T47D (cell line): ENCODE results near the gene EDN2.

Experiments used
- DNase-seq, 2 experiments: peaks; one replicate each; pipeline versions ENCODE4 v3.0.0 to v3.0.0-alpha.2; 2011 to 2012; ENCODE audit warnings: low read depth in 1 of 2, low spot score in 1 of 2
- JUND ChIP-seq: IDR thresholded peaks from 2 replicates; pipeline ENCODE4 v1.6.1; 2012; ENCODE audit warnings: low read depth
- in situ Hi-C: cut with HindIII; loops from 2 replicates; pipeline ENCODE4 v1.10.0; 2016; ENCODE audit warnings: low sequenced_read_pairs, low pct_unique_long_range_greater_than_20kb

EDN2 gene

GRCh38 chr1:41440321-41441085, 44.0 kb downstream of the EDN2 start:
- no peak for TF ChIP-seq JUND
- no peak for DNase-seq
- in situ Hi-C loops, result no loop called here

DNA sequence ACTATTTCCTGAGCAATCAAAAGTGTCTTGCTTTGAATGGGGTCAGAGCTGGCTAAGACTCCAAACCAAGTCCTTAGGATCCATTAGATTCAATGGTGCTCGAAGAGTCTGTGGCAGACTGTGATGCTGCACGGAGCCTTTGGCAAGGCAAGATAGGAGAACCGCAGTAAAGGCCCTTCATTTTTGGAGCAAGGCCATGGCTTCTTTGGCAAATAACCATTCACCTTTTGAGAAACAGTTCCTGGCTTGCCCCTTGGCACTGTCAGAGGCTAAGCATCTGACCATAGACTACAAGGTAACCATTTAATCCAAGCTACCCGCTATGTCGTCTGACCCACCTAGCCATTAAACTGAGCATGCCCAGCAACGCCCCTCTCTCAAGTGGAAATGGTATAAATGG, 45.2 kb downstream of the EDN2 start:
- DNase-seq, result no peak
- no peak for TF ChIP-seq JUND
- in situ Hi-C loops, result no loop called here

GRCh38 chr1:41438711-41439110, 45.8 kb downstream of the EDN2 start:
- in situ Hi-C loops, result no loop called here
- DNase-seq, result peak in 1 of 2 experiments; percentile 60
- no peak for TF ChIP-seq JUND

GRCh38 chr1:41437011-41437355, 47.5 kb downstream of the EDN2 start:
- no peak for DNase-seq

DNA sequence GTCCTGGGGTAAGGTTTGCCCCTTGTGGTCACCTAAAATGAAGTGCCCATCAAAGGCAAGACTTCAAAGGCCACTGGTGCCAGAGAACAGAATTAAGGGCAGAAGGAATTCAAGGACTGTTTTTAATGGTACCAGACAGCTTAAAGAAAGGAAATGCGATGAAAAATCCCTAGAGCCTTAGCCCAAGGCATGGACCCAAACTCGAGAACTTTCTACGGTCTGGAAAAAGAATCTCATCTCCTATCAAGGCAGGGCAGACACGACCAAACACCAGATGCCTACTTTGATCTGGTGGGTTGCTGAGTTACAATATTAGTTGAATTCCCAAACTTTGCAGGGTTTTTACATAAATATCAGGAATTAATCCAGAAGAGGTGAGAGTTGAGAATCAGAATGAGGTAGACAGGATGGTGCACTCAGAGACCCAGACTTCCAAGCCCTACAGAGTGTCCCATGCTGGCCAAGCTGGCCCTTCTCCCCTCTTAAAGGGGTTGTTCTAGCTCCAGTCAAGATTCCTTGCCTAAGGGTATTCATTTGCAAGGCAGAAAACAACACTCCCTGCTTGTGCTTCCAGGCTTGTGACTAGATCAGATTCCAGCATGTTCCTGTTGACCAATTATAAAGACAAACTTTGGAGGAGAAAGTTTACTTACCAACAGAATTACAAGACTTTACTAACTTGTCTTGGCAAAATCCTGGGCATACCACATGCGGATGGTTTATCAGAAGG, 48.0 kb downstream of the EDN2 start:
- no peak for TF ChIP-seq JUND
- in situ Hi-C loops, result no loop called here
- DNase-seq, result peak in 1 of 2 experiments; percentile 59

More at GRCh38 chr1:41437011-41437355, 47.5 kb downstream of the EDN2 start:
- in situ Hi-C loops, result no loop called here
- no peak for TF ChIP-seq JUND

- no peak for TF ChIP-seq JUND
- DNase-seq, result no peak
- in situ Hi-C loops, result no loop called here
Observed at GRCh38 chr1:41435570-41436178, 48.8 kb downstream of the EDN2 start.

- in situ Hi-C loops, result no loop called here
- no peak for DNase-seq
- no peak for TF ChIP-seq JUND
Observed at GRCh38 chr1:41434748-41435449, 49.6 kb downstream of the EDN2 start.

DNA sequence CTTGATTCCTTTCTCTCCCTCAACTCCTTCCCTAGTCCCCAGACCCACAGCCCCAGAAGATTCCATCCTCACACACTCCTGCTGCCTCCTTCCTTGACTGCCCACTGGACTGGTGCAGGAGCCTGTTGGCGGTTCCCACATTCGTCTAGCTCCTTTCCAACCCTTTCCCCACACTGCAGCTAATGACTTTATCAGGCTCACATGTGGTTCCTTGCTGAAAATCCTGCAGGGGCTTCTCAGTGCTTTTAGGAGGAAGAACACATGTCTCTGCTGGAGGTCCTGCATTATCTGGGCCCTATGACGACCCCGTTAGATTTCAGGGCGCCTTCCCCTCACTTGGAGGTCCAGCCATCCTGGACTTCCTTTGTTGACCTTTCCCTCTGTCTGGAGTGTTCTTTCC, 50.2 kb downstream of the EDN2 start:
- in situ Hi-C loops, result no loop called here
- no peak for TF ChIP-seq JUND
- DNase-seq, result no peak

DNA sequence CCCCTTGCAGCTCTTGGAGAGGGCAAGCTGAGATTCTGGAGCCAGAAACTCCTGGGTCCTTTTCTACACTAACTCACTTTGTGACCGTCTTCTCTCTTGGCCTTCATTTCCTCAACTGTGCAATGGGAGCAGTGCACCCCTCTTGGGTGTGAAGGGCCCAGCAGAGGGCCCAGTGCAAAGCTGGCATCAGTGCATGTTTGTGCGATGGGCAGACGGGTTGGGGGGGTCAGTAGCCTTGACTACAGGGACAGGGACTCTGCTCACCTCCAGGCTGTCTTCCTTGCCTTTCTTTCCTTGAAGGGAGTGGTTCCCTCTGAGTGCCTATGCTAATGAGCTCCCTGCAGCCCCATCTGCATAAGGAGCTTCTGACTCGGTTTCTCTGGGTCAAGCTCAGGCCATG, 51.0 kb downstream of the EDN2 start:
- in situ Hi-C loops, result no loop called here
- TF ChIP-seq JUND, result no peak
- DNase-seq, result no peak

- DNase-seq, result peak in 1 of 2 experiments; percentile 78
- in situ Hi-C loops, result no loop called here
Observed at GRCh38 chr1:41432481-41433280, 51.8 kb downstream of the EDN2 start.

DNA sequence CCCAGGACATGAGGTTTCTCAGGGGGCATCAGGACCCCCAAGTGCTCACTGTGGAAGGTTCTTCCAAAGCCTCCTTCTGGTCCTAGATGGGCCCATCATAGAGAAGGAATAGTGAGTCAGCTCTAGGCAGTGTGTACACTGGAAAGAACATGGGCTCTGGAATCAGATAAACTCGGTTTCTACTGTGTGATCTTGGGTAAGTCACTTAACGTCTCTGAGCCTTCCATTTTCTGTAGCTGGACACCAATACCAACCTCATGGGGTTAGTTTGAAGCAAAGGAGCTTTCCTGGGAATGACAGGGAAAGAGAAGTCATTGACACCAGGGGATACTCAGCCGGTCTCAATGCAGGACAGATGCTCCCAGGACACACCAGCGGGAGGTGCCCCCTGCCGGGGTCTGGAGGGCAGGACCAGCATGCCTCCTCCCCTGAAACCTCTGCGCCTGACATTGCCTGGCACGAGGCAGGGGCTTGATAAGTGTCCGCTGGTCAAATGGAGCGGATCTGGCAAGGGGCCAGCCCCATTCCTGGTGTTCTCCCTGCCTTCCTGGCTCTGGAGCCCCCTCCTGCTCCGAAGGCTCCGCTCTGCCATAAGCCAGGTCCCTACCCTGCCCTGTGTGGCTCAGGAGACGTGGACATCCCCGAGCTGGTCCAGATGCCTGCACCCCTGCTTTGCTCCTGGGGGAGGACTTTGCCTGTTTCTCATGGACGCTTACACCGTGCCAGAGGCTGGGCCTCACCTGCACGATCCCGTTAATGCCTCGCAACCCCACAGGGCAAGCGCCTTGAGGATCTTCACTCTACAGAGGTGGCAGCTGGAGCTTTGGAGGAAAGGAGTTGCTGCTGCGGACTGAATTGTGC, 52.8 kb downstream of the EDN2 start:
- in situ Hi-C loops, result no loop called here
- DNase-seq, result no peak
- TF ChIP-seq JUND, result no peak

More at GRCh38 chr1:41432481-41433280, 51.8 kb downstream of the EDN2 start:
- TF ChIP-seq JUND, result no peak

GRCh38 chr1:41430582-41430981, 53.9 kb downstream of the EDN2 start:
- in situ Hi-C loops, result no loop called here
- TF ChIP-seq JUND, result no peak
- DNase-seq, result no peak
